ENCODE results near the gene KLHL9. TPM values are rescaled to one million over a fixed set of nuclear protein-coding genes. Genes with fewer than 3 reads are reported as not detected.
"Not testable (repeated sequence)": the region's sequence is repeated elsewhere in the genome, so short reads cannot be mapped to it uniquely, and the experiment has no call there.

KLHL9 gene
- total RNA-seq, result 81.4 TPM

- peak; percentile 92 for DNase-seq
Measured at GRCh38 chr9:21334701-21335632, at the start of gene KLHL9. Gene KLHL9 (minus strand): TSS chr9:21335404. CDS start chr9:21334859, 545 bp downstream.

- DNase-seq, result no peak
Measured at GRCh38 chr9:21383627-21384026, 48.4 kb upstream of the KLHL9 start.

GRCh38 chr9:21381448-21382339 is 46.5 kb upstream of the KLHL9 start:
- no peak for DNase-seq

- not testable (repeated sequence) for DNase-seq
Measured at GRCh38 chr9:21371467-21371866, 36.3 kb upstream of the KLHL9 start.

GRCh38 chr9:21367957-21368356 is 32.8 kb upstream of the KLHL9 start, which contains the start of gene IFNA13:
Gene IFNA13 (minus strand): TSS chr9:21368057. CDS start chr9:21368010, 47 bp downstream.
- DNase-seq, result no peak

GRCh38 chr9:21367169-21367568 is 32.0 kb upstream of the KLHL9 start:
- DNase-seq, result not testable (repeated sequence)

- DNase-seq, result no peak
Measured at GRCh38 chr9:21362287-21362686, 27.1 kb upstream of the KLHL9 start.

- no peak for DNase-seq
Measured at GRCh38 chr9:21357479-21358460, 22.6 kb upstream of the KLHL9 start.

- no peak for DNase-seq
Measured at GRCh38 chr9:21350787-21351186, 15.6 kb upstream of the KLHL9 start, which contains the start of gene IFNA6. Gene IFNA6 (minus strand): TSS chr9:21350887. CDS start chr9:21350887, 0 bp downstream.

- no peak for DNase-seq
Measured at GRCh38 chr9:21348430-21348970, 13.3 kb upstream of the KLHL9 start.

- no peak for DNase-seq
Measured at GRCh38 chr9:21340735-21341134, 5.5 kb upstream of the KLHL9 start.

GRCh38 chr9:21336457-21336856 is 1.3 kb upstream of the KLHL9 start:
- no peak for DNase-seq

GRCh38 chr9:21333226-21333625 is 2.0 kb downstream of the KLHL9 start:
- no peak for DNase-seq

- DNase-seq, result no peak
Measured at GRCh38 chr9:21331676-21332402, 3.4 kb downstream of the KLHL9 start.

GRCh38 chr9:21326526-21327139 is 8.6 kb downstream of the KLHL9 start:
- no peak for DNase-seq

- DNase-seq, result no peak
Measured at GRCh38 chr9:21324047-21324446, 11.2 kb downstream of the KLHL9 start.

GRCh38 chr9:21322911-21323461 is 12.2 kb downstream of the KLHL9 start:
- no peak for DNase-seq

- DNase-seq, result no peak
Measured at GRCh38 chr9:21320465-21320864, 14.7 kb downstream of the KLHL9 start.
